Measurements from ENCODE around the gene BID.
"Not testable (repeated sequence)": the region's sequence is repeated elsewhere in the genome, so short reads cannot be mapped to it uniquely, and the experiment has no call there.

The BID gene

GRCh38 chr22:17767233-17768065 lies 6.8 kb downstream of the BID start:
- peak; percentile 39 for DNase-seq

- DNase-seq = not testable (repeated sequence)
These were observed 9.4 kb downstream of the BID start for GRCh38 chr22:17764852-17765251.

GRCh38 chr22:17764036-17764435 lies 10.2 kb downstream of the BID start:
- DNase-seq = no peak

DNA sequence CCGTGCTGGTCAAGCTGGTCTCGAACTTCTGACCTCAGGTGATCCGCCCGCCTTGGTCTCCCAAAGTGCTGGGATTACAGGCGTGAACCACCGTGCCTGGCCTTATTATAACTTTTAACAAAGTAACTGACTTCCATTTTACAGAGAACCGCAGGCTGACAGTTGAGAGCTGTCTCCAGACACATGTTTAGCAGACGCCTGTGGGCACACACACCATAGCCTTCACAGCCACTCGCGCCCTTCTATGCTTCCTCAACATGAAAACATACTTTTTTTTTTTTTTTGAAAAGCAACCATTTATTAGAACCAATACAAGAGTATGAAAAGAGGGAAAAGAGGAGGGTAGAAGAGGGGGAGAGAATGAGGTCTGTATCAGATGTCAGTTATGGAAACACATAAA lies 10.8 kb downstream of the BID start:
- DNase-seq = not testable (repeated sequence)

DNA sequence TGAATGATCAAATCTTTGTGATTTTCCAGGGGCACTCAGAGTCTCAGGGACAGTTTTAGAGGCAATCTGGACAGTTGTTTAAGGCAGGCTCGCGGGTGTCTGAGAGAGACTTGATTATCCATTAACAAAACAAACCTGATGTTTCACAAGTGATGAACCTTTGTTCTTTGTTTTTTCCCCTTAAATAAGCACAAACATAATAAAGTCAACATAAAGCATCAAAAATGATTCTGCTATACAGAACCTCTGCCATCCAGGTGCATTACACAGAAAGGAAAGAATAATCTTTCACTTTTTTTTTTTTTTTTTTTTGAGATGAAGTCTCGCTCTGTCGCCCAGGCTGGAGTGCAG lies 13.2 kb downstream of the BID start:
- no peak for DNase-seq

- peak; percentile 37 for DNase-seq
These were observed 19.9 kb downstream of the BID start for GRCh38 chr22:17754233-17754925.

DNA sequence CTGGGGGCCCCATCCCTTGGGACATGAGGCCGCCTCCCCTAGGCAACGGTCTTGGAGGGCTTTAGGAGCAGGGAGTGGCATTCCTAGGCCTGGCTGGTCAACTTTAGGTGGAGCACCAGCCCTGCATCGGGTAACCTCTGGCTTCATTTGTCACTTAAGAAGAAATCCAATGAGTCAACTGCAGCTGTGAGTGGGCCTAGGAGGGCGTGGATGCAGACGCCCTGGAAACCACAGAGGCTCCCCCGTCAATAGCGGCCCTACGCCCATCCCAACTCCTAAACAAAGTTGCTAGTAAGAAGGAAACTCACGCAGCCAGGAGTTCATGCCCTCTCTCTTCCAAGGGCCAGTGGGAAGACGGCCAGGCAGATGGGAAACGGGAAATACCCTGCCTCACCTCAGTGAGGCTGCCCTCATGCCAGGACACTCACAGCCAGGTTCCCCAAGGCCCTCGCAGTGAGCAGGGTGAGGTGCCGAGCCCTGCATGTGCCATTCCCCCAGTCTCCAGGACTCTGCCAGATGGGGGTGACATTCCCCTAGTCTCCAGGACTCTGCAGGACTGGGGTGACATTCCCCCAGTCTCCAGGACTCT lies 20.8 kb downstream of the BID start:
- DNase-seq = no peak

DNA sequence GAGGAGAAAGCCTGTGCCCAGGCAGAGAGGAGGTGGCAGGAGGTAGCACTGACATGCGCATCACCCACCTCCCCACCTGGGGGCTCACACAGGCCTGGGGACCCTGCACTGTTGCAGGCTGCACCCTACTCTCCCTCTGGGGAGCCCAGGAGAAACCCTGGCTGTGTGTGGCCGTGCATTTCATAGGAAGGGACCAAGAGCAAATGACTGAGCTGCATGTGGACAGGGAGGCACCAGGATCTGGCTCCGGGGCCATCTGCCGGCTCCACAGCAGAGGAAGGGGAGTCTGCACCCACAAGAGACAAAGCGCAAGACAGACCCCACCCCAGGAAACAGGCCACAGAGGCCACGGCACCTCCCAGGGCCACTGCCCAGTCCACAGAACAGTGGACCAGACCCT lies 22.7 kb downstream of the BID start:
- DNase-seq = no peak

GRCh38 chr22:17749605-17750395 lies 24.5 kb downstream of the BID start:
- no peak for DNase-seq

GRCh38 chr22:17748555-17749353 lies 25.5 kb downstream of the BID start:
- no peak for DNase-seq

- no peak for DNase-seq
These were observed 27.4 kb downstream of the BID start for GRCh38 chr22:17746916-17747315.

GRCh38 chr22:17744430-17744829 lies 29.8 kb downstream of the BID start:
- DNase-seq = no peak

- DNase-seq = no peak
These were observed 30.4 kb downstream of the BID start for GRCh38 chr22:17743661-17744411.

DNA sequence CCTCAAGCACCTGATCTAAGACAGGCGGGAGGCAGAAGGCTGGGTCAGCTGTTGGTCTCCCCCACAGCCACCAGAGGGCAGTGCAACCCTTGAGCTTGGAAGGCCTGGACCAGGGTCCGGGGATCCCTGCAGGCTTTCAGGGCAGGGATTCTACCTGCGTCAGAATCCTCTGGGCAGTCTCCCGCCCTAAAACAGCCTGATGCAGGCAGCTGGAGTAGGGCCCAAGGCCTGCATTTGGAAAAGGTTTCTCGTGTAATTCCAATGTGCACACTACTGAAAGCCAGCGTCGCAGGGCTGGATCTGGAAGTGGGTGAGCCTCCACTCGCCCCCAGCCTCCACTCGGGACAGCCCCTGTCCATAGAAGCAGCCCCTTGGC lies 31.8 kb downstream of the BID start:
- DNase-seq = peak; percentile 66

DNA sequence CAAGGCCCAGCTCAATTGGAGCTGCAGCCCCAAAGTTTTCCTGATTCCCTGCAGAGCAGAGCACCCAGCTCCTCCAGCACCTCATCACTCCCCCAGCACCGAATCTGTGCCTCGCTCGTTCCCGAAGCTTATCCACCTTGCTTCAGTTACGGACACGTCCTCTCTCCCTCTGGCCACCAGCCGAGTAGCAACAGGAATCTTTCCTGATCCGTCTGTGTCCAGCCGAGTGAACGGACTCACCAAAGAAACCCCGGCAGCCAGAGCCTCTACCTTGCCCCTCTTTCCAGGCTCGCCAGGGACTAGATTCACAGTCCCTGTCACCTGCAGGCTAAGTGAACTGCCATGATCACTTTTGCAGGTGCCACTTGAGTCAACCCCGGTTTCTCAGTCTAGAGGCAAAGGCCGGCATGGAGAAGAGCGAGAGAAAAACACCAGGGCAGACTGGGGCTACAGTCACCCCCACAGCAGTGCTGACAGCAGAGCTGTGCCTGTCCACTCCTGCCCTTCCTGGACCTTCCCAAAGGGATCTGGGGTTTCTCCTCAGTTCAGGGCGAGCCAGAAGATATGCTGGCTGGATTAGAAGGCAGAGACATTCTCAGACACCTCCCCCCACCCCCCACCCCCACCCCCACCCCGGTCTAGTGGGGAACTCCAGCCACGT lies 32.3 kb downstream of the BID start:
- no peak for DNase-seq

- DNase-seq = no peak
These were observed 34.9 kb downstream of the BID start for GRCh38 chr22:17739196-17739975.

DNA sequence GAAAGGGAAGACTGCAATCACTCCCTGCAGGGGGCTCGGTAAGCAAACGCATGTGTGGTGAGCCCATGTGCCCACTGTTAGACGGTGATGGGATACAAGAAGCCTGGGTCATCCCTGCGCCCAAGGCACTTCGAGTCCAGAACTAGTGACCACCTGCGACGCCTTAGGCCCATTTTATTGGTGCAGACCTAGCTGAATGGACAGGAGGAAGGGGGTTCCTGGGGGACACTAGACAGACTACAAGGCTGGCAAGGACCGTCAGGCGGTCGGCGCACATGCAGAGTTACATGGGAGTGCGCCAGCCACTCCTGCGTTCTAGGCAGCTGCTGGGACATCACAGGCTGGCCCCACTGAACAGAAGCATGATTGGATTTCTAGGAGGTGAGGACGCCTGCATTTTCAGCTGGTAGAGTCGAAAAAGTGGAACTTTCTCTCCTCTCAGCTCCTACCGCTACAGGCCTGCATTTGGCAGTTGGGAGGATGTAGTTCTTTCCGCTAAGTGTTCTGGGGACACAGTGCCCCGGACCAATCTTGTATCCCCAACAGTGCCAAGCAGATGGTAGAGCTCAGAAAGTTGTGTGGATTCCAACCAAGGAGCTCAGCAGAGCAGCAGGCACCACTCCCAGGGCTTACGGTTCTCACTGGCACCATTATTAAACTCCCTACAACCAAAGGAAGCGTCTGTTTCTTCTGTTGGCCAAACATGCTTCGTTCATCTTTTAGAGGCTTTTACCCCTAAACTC lies 35.7 kb downstream of the BID start:
- no peak for DNase-seq

- DNase-seq = no peak
These were observed 40.1 kb downstream of the BID start for GRCh38 chr22:17734187-17734586.

GRCh38 chr22:17733466-17733865 lies 40.8 kb downstream of the BID start:
- DNase-seq = no peak

All from activated CD4-positive, alpha-beta T cell treated with anti-CD3 and anti-CD28 coated beads, Interleukin-2, amount 50 U/mL, for 1 hour (primary cell).